ENCODE data around the gene RO60. TPM values are rescaled to one million over a fixed set of nuclear protein-coding genes. Genes with fewer than 3 reads are reported as not detected.

RO60 gene
- polyA plus RNA-seq, 1 of the 3 experiments (the other 2 are of a cell fraction), result 6.4 TPM

- Histone ChIP-seq H3K36me3 (replicated peaks in 1 of 2; ENCODE audit: control insufficient read depth in 1 of 2, insufficient read depth in 2 of 2, low read length in 1 of 2) (peaks cover 16 to 19% of the 10 kb centered on the region in 2 experiments), H3K9me2 (no peaks in the 10 kb centered on the region), H3K27me3 (ENCODE audit: insufficient read depth) (no peaks in the 10 kb centered on the region), H3K4me2 (no peak overlapping the region), H2AFZ (ENCODE audit: low read depth) (no peak overlapping the region), H3K9me3 (0 out of 2 replicates have a peak, but pooled peaks cover 9% of the 10 kb centered on the region), H3K9ac (no peak overlapping the region), H4K20me1 (ENCODE audit: insufficient read depth) (no peaks in the 10 kb centered on the region), H3K4me1 (ENCODE audit: control insufficient read depth in 1 of 2, insufficient read depth in 2 of 2, low read depth in 1 of 2, low read length in 1 of 2) (no peaks in the 10 kb centered on the region; a peak in 2 of 4 replicates), H3K4me3 (ENCODE audit: low read depth in 2 of 2, low read length in 1 of 2) (no peak overlapping the region), H3K27ac (ENCODE audit: low read depth in 2 of 2, low read length in 1 of 2) (no peak overlapping the region), H3F3A (replicated peaks; ENCODE audit: insufficient read depth) (peaks cover 3% of the 10 kb centered on the region), H3K79me2 (ENCODE audit: insufficient read depth) (peaks cover 79% of the 10 kb centered on the region)
- ChIA-PET CTCF (interaction anchor here (0.6 to 1.7 kb wide), 2 partner anchors 14 to 227 kb away, joined by 3 to 5 read pairs; no protein-coding TSS in a partner anchor), POLR2A (no interaction called here)
- TF ChIP-seq, protein P1, sequence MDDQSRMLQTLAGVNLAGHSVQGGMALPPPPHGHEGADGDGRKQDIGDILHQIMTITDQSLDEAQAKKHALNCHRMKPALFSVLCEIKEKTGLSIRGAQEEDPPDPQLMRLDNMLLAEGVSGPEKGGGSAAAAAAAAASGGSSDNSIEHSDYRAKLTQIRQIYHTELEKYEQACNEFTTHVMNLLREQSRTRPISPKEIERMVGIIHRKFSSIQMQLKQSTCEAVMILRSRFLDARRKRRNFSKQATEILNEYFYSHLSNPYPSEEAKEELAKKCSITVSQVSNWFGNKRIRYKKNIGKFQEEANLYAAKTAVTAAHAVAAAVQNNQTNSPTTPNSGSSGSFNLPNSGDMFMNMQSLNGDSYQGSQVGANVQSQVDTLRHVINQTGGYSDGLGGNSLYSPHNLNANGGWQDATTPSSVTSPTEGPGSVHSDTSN (IDR thresholded peaks at IDR 0.05), result no peak
- TF ChIP-seq EZH2phosphoT487 (IDR thresholded peaks at IDR 0.05; ENCODE audit: borderline replicate concordance, low read depth) (no peak), POLR2AphosphoS5 (IDR thresholded peaks at IDR 0.05; ENCODE audit: low read depth, low read length) (no peak), ELF1 (IDR thresholded peaks at IDR 0.05) (no peak)
- no peak for DNase-seq
Measured at GRCh38 chr1:193033610-193034009, 25.8 kb upstream of the RO60 start.

GRCh38 chr1:193036337-193037047, 22.9 kb upstream of the RO60 start:
- Histone ChIP-seq H3K9me2 (no peaks in the 10 kb centered on the region), H3K4me2 (no peak overlapping the region), H3K9me3 (0 out of 2 replicates have a peak, but pooled peaks cover 9% of the 10 kb centered on the region), H3K4me1 (ENCODE audit: control insufficient read depth in 1 of 2, insufficient read depth in 2 of 2, low read depth in 1 of 2, low read length in 1 of 2) (no peaks in the 10 kb centered on the region), H2AFZ (ENCODE audit: low read depth) (no peak overlapping the region), H3K9ac (no peak overlapping the region), H3K4me3 (ENCODE audit: low read depth in 2 of 2, low read length in 1 of 2) (no peak overlapping the region), H3F3A (replicated peaks; ENCODE audit: insufficient read depth) (peaks cover 3% of the 10 kb centered on the region), H4K20me1 (ENCODE audit: insufficient read depth) (no peaks in the 10 kb centered on the region), H3K36me3 (replicated peaks in 1 of 2; ENCODE audit: control insufficient read depth in 1 of 2, insufficient read depth in 2 of 2, low read length in 1 of 2) (peaks cover 7 to 15% of the 10 kb centered on the region in 2 experiments), H3K27ac (ENCODE audit: low read depth in 2 of 2, low read length in 1 of 2) (no peak overlapping the region), H3K79me2 (ENCODE audit: insufficient read depth) (peaks cover 70% of the 10 kb centered on the region), H3K27me3 (ENCODE audit: insufficient read depth) (no peaks in the 10 kb centered on the region)
- CTCF ChIA-PET, result interaction anchor here (0.7 kb wide), 1 partner anchor 22 kb away, joined by 3 read pairs; no protein-coding TSS in a partner anchor
- POLR2A ChIA-PET, result no interaction called here
- TF ChIP-seq, protein P2, sequence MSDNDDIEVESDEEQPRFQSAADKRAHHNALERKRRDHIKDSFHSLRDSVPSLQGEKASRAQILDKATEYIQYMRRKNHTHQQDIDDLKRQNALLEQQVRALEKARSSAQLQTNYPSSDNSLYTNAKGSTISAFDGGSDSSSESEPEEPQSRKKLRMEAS (IDR thresholded peaks at IDR 0.05; ENCODE audit: low read depth), result no peak
- TF ChIP-seq YY1 (IDR thresholded peaks at IDR 0.05; ENCODE audit: low read depth), result no peak
- TF ChIP-seq RAD21 (IDR thresholded peaks at IDR 0.05; ENCODE audit: low read length), result no peak
- TF ChIP-seq, protein P1 (IDR thresholded peaks at IDR 0.05), result no peak
- TF ChIP-seq POLR2AphosphoS5 (IDR thresholded peaks at IDR 0.05; ENCODE audit: low read depth, low read length), result no peak
- TF ChIP-seq SIN3A (IDR thresholded peaks at IDR 0.05; ENCODE audit: borderline replicate concordance, low read depth, low read length), result no peak
- no peak for TF ChIP-seq FOXJ3 (CRISPR knock-in tag; IDR thresholded peaks at IDR 0.05)
- TF ChIP-seq FOXM1 (IDR thresholded peaks at IDR 0.05; ENCODE audit: low read depth), result no peak
- no peak for TF ChIP-seq GATA2 (CRISPR knock-in tag; IDR thresholded peaks at IDR 0.05)
- no peak for TF ChIP-seq JUND (IDR thresholded peaks at IDR 0.05)
- no peak for TF ChIP-seq RFX5 (IDR thresholded peaks at IDR 0.05; ENCODE audit: low read length)
- no peak for TF ChIP-seq NFIC (IDR thresholded peaks at IDR 0.05; ENCODE audit: borderline replicate concordance)
- TF ChIP-seq EP300 (IDR thresholded peaks at IDR 0.05; ENCODE audit: borderline replicate concordance in 1 of 2, low read depth in 1 of 2, low read length in 1 of 2), result no peak
- TF ChIP-seq, protein P3, sequence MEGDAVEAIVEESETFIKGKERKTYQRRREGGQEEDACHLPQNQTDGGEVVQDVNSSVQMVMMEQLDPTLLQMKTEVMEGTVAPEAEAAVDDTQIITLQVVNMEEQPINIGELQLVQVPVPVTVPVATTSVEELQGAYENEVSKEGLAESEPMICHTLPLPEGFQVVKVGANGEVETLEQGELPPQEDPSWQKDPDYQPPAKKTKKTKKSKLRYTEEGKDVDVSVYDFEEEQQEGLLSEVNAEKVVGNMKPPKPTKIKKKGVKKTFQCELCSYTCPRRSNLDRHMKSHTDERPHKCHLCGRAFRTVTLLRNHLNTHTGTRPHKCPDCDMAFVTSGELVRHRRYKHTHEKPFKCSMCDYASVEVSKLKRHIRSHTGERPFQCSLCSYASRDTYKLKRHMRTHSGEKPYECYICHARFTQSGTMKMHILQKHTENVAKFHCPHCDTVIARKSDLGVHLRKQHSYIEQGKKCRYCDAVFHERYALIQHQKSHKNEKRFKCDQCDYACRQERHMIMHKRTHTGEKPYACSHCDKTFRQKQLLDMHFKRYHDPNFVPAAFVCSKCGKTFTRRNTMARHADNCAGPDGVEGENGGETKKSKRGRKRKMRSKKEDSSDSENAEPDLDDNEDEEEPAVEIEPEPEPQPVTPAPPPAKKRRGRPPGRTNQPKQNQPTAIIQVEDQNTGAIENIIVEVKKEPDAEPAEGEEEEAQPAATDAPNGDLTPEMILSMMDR (IDR thresholded peaks at IDR 0.05), result no peak
- DNase-seq, result no peak
- 96% methylated on average over 3 of the region's 3 CpGs for WGBS (ENCODE audit: low lambda C conversion rate)
